K562 (cell line): ENCODE measurements around the gene CBL. TPM values are rescaled to one million over a fixed set of nuclear protein-coding genes. Genes with fewer than 3 reads are reported as not detected.

Experiments used
- BDP1 ChIP-seq: IDR thresholded peaks from 3 replicates; pipeline ENCODE4 v1.6.1; 2011; ENCODE audit not compliant: insufficient read length, insufficient read depth
- C11orf30 ChIP-seq: fragments of 450-650 bp; IDR thresholded peaks from 2 replicates; pipeline ENCODE4 v1.6.1; 2016; ENCODE audit warnings: low read depth, mild to moderate bottlenecking
- CBFA2T3 ChIP-seq: fragments of 450-650 bp; IDR thresholded peaks from 2 replicates; pipeline ENCODE4 v1.6.1; 2017
- CBFB ChIP-seq: sonication (generic); formaldehyde crosslinking; IDR thresholded peaks from 2 replicates; pipeline ENCODE4 v1.4.0; 2020; ENCODE audit warnings: mild to moderate bottlenecking, missing genetic modification reagents
- CTBP1 ChIP-seq: fragments of 450-650 bp; IDR thresholded peaks from 2 replicates; pipeline ENCODE4 v1.6.1; 2016; ENCODE audit warnings: borderline replicate concordance
- E2F3 ChIP-seq: fragments of 250-450 bp; sonication (Bioruptor Pico); IDR thresholded peaks from 2 replicates; pipeline ENCODE4 v1.4.0; 2020; ENCODE audit warnings: mild to moderate bottlenecking
- HDAC1 ChIP-seq, 2 experiments: fragments of 450-650 bp; IDR thresholded peaks; 2 replicates each; pipeline ENCODE4 v1.6.1; 2016 to 2017; ENCODE audit warnings: inconsistent platforms in 1 of 2, mild to moderate bottlenecking in 1 of 2, moderate library complexity in 1 of 2
- HOXB6 ChIP-seq: fragments of 250-450 bp; sonication (Bioruptor Pico); IDR thresholded peaks from 2 replicates; pipeline ENCODE4 v1.5.1; 2022; ENCODE audit warnings: mild to moderate bottlenecking, borderline replicate concordance
- MEF2D ChIP-seq: conservative IDR thresholded peaks from 2 replicates; pipeline ENCODE4 v1.6.1; 2016; ENCODE audit warnings: low read depth, missing genetic modification characterization, missing compliant biosample characterization
- MYNN ChIP-seq, 2 experiments: sonication (generic); formaldehyde crosslinking in 1 of 2; IDR thresholded peaks; 2 replicates each; pipeline versions ENCODE4 v1.5.0 to v1.6.1; 2016 to 2020; ENCODE audit warnings: antibody characterized with exemption in 1 of 2, missing genetic modification reagents in 1 of 2
- NCOA6 ChIP-seq: fragments of 450-650 bp; IDR thresholded peaks from 2 replicates; pipeline ENCODE4 v1.6.1; 2017; ENCODE audit warnings: mild to moderate bottlenecking
- NFRKB ChIP-seq: fragments of 450-650 bp; IDR thresholded peaks from 2 replicates; pipeline ENCODE4 v1.6.1; 2016; ENCODE audit warnings: low read depth
- NUFIP1 ChIP-seq: fragments of 450-650 bp; IDR thresholded peaks from 2 replicates; pipeline ENCODE4 v1.6.1; 2018; ENCODE audit not compliant: partially characterized antibody
- POLR2AphosphoS5 ChIP-seq: IDR thresholded peaks from 2 replicates; pipeline ENCODE4 v1.6.1; 2011; ENCODE audit warnings: mild to moderate bottlenecking, low read depth, low read length, moderate library complexity; ENCODE audit not compliant: control insufficient read depth, insufficient read depth
- SETDB1 ChIP-seq: IDR thresholded peaks from one replicate; pipeline ENCODE4 v1.6.1; 2012; ENCODE audit warnings: low read length, control low read depth, inconsistent platforms
- SMAD2 ChIP-seq: fragments of 150-350 bp; IDR thresholded peaks from 2 replicates; pipeline ENCODE4 v1.6.1; 2014; ENCODE audit warnings: low read depth, mild to moderate bottlenecking, low read length
- STAT5A ChIP-seq: IDR thresholded peaks from 2 replicates; pipeline ENCODE4 v1.6.1; 2012; ENCODE audit warnings: low read length, inconsistent platforms, borderline replicate concordance
- STAT5B ChIP-seq: fragments of 250-450 bp; sonication (Bioruptor Pico); IDR thresholded peaks from 2 replicates; pipeline ENCODE4 v1.8.0; 2021; ENCODE audit warnings: mild to moderate bottlenecking, inconsistent platforms
- TAF7 ChIP-seq: fragments of 450-650 bp; IDR thresholded peaks from 2 replicates; pipeline ENCODE4 v1.6.1; 2016; ENCODE audit warnings: missing genetic modification characterization, missing compliant biosample characterization
- THRAP3 ChIP-seq: fragments of 450-650 bp; IDR thresholded peaks from 2 replicates; pipeline ENCODE4 v1.6.1; 2016; ENCODE audit warnings: mild to moderate bottlenecking, inconsistent platforms, borderline replicate concordance
- ZNF224 ChIP-seq: sonication (generic); formaldehyde crosslinking; IDR thresholded peaks from 2 replicates; pipeline ENCODE4 v1.8.0; 2022; ENCODE audit warnings: mild to moderate bottlenecking, missing genetic modification reagents
- ZNF436 ChIP-seq: fragments of 250-450, 450-650 bp; sonication (Bioruptor Pico); formaldehyde crosslinking; IDR thresholded peaks from 2 replicates; pipeline ENCODE4 v1.7.0; 2020; ENCODE audit warnings: mild to moderate bottlenecking
- ZZZ3 ChIP-seq: fragments of 450-650 bp; IDR thresholded peaks from 2 replicates; pipeline ENCODE4 v1.6.1; 2016; ENCODE audit warnings: antibody characterized with exemption, mild to moderate bottlenecking, moderate library complexity
- polyA plus RNA-seq, 8 experiments: library from polyadenylated mRNA; depleted of rRNA in 4 of 8; stranded (reverse) in 5 of 8; unstranded in 3 of 8; fragments of >200 nt; fragmentation: Nextera tagmentation in 2 of 8; fragmentation: Illumina TruSeq in 1 of 8; extraction: Ambion mirVana in 2 of 8; extraction: Trizol in 1 of 8; gene quantifications; 2 replicates each; pipeline versions ENCODE4 v1.2.1 to v1.2.3, GENCODE V29; 2011 to 2014; ENCODE audit warnings: inconsistent platforms in 1 of 8, missing spikeins in 1 of 8
- total RNA-seq, 7 experiments: library from RNA; depleted of rRNA in 6 of 7; stranded (reverse); fragments of >200 nt in 6 of 7; fragmentation: Illumina TruSeq in 2 of 7; extraction: Trizol in 2 of 7; gene quantifications; 2 replicates each; pipeline versions ENCODE4 v1.2.1 to v1.2.3, GENCODE V29; 2011 to 2021; ENCODE audit warnings: low replicate concordance in 1 of 7
- TF ChIP-seq, protein P1 (sequence below): sonication (generic); formaldehyde crosslinking; IDR thresholded peaks from 2 replicates; pipeline ENCODE4 v1.8.0; 2023; ENCODE audit warnings: mild to moderate bottlenecking, missing genetic modification reagents
- TF ChIP-seq, protein P2 (sequence below): sonication (generic); IDR thresholded peaks from 2 replicates; pipeline ENCODE4 v1.6.1; 2016
- TF ChIP-seq, protein P3 (sequence below): sonication (generic); formaldehyde crosslinking; IDR thresholded peaks from 2 replicates; pipeline ENCODE4 v1.8.0; 2022; ENCODE audit warnings: mild to moderate bottlenecking, missing genetic modification reagents

Gene CBL
- total and polyA plus RNA-seq, 9 of the 15 experiments (the other 6 are each of a cell fraction or from before 2014, with no cell fraction given) = 3.2 to 24.9 (median 9.9) TPM

DNA sequence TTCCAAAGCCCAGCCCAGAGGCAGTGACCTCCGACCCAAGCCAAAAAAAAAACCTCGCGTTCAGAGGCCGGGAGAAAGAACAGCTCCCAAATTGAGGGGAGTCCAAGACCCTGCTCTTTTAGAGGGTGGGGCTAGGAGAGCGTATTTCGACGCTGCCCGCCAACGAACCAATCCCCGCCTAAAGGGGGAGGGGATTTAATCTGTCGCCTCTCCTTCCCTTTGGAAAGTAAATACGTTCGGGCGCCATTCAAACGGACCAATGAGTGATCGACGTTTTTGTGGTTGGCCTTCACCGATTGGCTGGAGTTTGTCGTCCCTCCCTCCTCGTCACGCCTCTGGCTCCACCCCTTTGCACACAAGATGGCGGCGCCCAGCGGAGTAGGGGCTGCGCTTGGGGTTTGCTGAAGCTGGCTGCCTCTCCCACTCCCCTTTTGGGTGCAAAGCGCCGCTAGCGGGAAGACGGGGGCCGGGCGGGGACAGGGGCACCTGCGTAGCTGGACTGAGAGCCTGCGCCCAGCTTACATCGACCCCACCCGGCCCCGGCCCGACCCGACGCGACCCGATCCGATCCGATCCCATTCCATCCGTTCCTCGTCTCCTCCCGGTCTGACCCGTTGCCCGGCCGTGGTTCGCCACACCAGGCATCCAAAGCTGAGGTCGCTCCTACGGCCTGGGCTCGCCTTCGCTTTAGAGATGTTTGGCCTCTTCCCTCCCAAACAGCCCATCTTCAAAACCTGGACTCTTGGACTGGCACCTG lies 128.2 kb downstream of the CBL start, which contains the start of gene RNF26 (continued):
- TF ChIP-seq HOXB6 (CRISPR knock-in tag) (no peak), ZZZ3 (no peak), THRAP3 (no peak), ZNF436 (CRISPR knock-in tag) (no peak), SETDB1 (no peak), SMAD2 (no peak), STAT5B (CRISPR knock-in tag) (no peak), CBFB (CRISPR knock-in tag) (no peak), MEF2D (tag) (no peak), BDP1 (no peak), NUFIP1 (no peak), TAF7 (tag) (peak; percentile 59; the same call in 1 of the 2 replicates), CTBP1 (no peak), C11orf30 (peak; percentile 97), MYNN (IDR thresholded peaks at IDR 0.05) (no peak), MYNN (CRISPR knock-in tag; IDR thresholded peaks at IDR 0.05) (no peak), NCOA6 (no peak), NFRKB (0 out of 2 replicates have a peak, but pooled peaks have one; percentile 15), E2F3 (CRISPR knock-in tag) (no peak), ZNF224 (CRISPR knock-in tag) (no peak), HDAC1 (IDR thresholded peaks at IDR 0.05) (peak in 1 of 2 experiments; percentile 78; a peak in 2 of 4 replicates), POLR2AphosphoS5 (peak; percentile 90), CBFA2T3 (no peak), STAT5A (no peak)
- TF ChIP-seq, protein P1, sequence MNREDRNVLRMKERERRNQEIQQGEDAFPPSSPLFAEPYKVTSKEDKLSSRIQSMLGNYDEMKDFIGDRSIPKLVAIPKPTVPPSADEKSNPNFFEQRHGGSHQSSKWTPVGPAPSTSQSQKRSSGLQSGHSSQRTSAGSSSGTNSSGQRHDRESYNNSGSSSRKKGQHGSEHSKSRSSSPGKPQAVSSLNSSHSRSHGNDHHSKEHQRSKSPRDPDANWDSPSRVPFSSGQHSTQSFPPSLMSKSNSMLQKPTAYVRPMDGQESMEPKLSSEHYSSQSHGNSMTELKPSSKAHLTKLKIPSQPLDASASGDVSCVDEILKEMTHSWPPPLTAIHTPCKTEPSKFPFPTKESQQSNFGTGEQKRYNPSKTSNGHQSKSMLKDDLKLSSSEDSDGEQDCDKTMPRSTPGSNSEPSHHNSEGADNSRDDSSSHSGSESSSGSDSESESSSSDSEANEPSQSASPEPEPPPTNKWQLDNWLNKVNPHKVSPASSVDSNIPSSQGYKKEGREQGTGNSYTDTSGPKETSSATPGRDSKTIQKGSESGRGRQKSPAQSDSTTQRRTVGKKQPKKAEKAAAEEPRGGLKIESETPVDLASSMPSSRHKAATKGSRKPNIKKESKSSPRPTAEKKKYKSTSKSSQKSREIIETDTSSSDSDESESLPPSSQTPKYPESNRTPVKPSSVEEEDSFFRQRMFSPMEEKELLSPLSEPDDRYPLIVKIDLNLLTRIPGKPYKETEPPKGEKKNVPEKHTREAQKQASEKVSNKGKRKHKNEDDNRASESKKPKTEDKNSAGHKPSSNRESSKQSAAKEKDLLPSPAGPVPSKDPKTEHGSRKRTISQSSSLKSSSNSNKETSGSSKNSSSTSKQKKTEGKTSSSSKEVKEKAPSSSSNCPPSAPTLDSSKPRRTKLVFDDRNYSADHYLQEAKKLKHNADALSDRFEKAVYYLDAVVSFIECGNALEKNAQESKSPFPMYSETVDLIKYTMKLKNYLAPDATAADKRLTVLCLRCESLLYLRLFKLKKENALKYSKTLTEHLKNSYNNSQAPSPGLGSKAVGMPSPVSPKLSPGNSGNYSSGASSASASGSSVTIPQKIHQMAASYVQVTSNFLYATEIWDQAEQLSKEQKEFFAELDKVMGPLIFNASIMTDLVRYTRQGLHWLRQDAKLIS (CRISPR knock-in tag) = no peak
- TF ChIP-seq, protein P2, sequence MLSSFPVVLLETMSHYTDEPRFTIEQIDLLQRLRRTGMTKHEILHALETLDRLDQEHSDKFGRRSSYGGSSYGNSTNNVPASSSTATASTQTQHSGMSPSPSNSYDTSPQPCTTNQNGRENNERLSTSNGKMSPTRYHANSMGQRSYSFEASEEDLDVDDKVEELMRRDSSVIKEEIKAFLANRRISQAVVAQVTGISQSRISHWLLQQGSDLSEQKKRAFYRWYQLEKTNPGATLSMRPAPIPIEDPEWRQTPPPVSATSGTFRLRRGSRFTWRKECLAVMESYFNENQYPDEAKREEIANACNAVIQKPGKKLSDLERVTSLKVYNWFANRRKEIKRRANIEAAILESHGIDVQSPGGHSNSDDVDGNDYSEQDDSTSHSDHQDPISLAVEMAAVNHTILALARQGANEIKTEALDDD = no peak
- TF ChIP-seq, protein P3, sequence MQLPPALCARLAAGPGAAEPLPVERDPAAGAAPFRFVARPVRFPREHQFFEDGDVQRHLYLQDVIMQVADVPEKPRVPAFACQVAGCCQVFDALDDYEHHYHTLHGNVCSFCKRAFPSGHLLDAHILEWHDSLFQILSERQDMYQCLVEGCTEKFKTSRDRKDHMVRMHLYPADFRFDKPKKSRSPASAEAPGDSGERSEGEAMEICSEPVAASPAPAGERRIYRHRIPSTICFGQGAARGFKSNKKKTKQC (CRISPR knock-in tag) = no peak
